Fibroblast of skin of back (primary cell): ENCODE results near the gene MBD5.

ENCODE experiments used
- DNase-seq: peaks from one replicate; pipeline ENCODE4 v3.0.0-alpha.2; 2013

The MBD5 gene

GRCh38 chr2:148231858-148232257, 211.0 kb downstream of the MBD5 start:
- DNase-seq, result no peak

- DNase-seq, result no peak
These were observed 213.3 kb downstream of the MBD5 start for GRCh38 chr2:148234143-148234542.

- DNase-seq, result peak; percentile 9
These were observed 217.0 kb downstream of the MBD5 start for GRCh38 chr2:148237911-148238310.

GRCh38 chr2:148238561-148238960, 217.7 kb downstream of the MBD5 start:
- DNase-seq, result peak; percentile 65

- DNase-seq, result no peak
These were observed 219.9 kb downstream of the MBD5 start for GRCh38 chr2:148240838-148241237.

- peak; percentile 74 for DNase-seq
These were observed 223.9 kb downstream of the MBD5 start for GRCh38 chr2:148244593-148245292.

- no peak for DNase-seq
These were observed 231.1 kb downstream of the MBD5 start for GRCh38 chr2:148251993-148252392.

- DNase-seq, result no peak
These were observed 231.8 kb downstream of the MBD5 start for GRCh38 chr2:148252646-148253045.

GRCh38 chr2:148253685-148254084, 232.8 kb downstream of the MBD5 start:
- no peak for DNase-seq

- DNase-seq, result no peak
These were observed 235.0 kb downstream of the MBD5 start for GRCh38 chr2:148255929-148256328.

- DNase-seq, result no peak
These were observed 236.4 kb downstream of the MBD5 start for GRCh38 chr2:148257276-148257675.

- no peak for DNase-seq
These were observed 237.2 kb downstream of the MBD5 start for GRCh38 chr2:148258124-148258523.

- DNase-seq, result no peak
These were observed 238.8 kb downstream of the MBD5 start for GRCh38 chr2:148259674-148260073.

GRCh38 chr2:148263890-148264289, 243.0 kb downstream of the MBD5 start:
- DNase-seq, result no peak

GRCh38 chr2:148273158-148273691, 252.3 kb downstream of the MBD5 start:
- peak; percentile 53 for DNase-seq

GRCh38 chr2:148279216-148279615, 258.3 kb downstream of the MBD5 start:
- DNase-seq, result no peak

- DNase-seq, result peak; percentile 72
These were observed 261.3 kb downstream of the MBD5 start for GRCh38 chr2:148282201-148282600.

GRCh38 chr2:148292431-148292830, 271.5 kb downstream of the MBD5 start:
- DNase-seq, result no peak

- no peak for DNase-seq
These were observed 277.3 kb downstream of the MBD5 start for GRCh38 chr2:148298196-148298595.

GRCh38 chr2:148299616-148300015, 278.7 kb downstream of the MBD5 start:
- DNase-seq, result no peak

- DNase-seq, result peak; percentile 66
These were observed 279.7 kb downstream of the MBD5 start for GRCh38 chr2:148300544-148300943.

- no peak for DNase-seq
These were observed 280.5 kb downstream of the MBD5 start for GRCh38 chr2:148301362-148301761.

GRCh38 chr2:148302526-148302925, 281.6 kb downstream of the MBD5 start:
- no peak for DNase-seq

- DNase-seq, result peak; percentile 5
These were observed 282.3 kb downstream of the MBD5 start for GRCh38 chr2:148303161-148303560.

- no peak for DNase-seq
These were observed 284.6 kb downstream of the MBD5 start for GRCh38 chr2:148305476-148305875.
